Right atrium auricular region (tissue), 2 donors: ENCODE measurements around the gene LHFPL6. TPM values are rescaled to one million over a fixed set of nuclear protein-coding genes. Genes with fewer than 3 reads are reported as not detected.

ENCODE experiments used
- DNase-seq: peaks from one replicate; pipeline ENCODE4 v3.0.0-alpha.2; 2019; ENCODE audit warnings: low spot score
- H3K27ac ChIP-seq, 2 donors: fragments of 200-600 bp; sonication (generic); 1 replicate in 1 of 2; 2 replicates in 1 of 2; pipeline ENCODE4 v1.5.1; 2016 to 2019
- H3K27me3 ChIP-seq, 2 donors: fragments of 200-600 bp; sonication (generic); one replicate each; pipeline versions ENCODE4 v1.5.1 to v1.6.0; 2017 to 2019
- H3K36me3 ChIP-seq: fragments of 200-600 bp; sonication (generic); one replicate; pipeline ENCODE4 v1.5.1; 2016
- H3K4me1 ChIP-seq, 2 donors: fragments of 200-600 bp; sonication (generic); one replicate each; pipeline versions ENCODE4 v1.5.1 to v1.6.0; 2017 to 2019
- H3K4me3 ChIP-seq, 2 donors: fragments of 200-600 bp; sonication (generic); 1 replicate in 1 of 2; 2 replicates in 1 of 2; pipeline ENCODE4 v1.5.1; 2017 to 2019; ENCODE audit warnings: mild to moderate bottlenecking in 1 of 2, moderate library complexity in 1 of 2
- H3K9me3 ChIP-seq, 2 donors: fragments of 200-600 bp; sonication (generic); one replicate each; pipeline ENCODE4 v1.5.1; 2019
- CTCF ChIP-seq, 2 donors: fragments of 200-600 bp; sonication (generic); IDR thresholded peaks; one replicate each; pipeline ENCODE4 v1.5.1; 2019; ENCODE audit warnings: antibody characterized with exemption in 2 of 2
- total RNA-seq, 2 donors: library from RNA; depleted of rRNA; stranded (reverse); fragments of >200 nt; gene quantifications; one replicate each; pipeline ENCODE4 v1.1.0, GENCODE V29; 2016

Gene LHFPL6
- total RNA-seq, 2 donors from 2014 or later: 39.0 to 57.2 TPM

- Histone ChIP-seq H3K27me3 (no peaks in the 10 kb centered on the region), H3K9me3 (peaks cover 0 to 4% of the 10 kb centered on the region in 2 donors), H3K36me3 (no peaks in the 10 kb centered on the region), H3K27ac (no peak overlapping the region), H3K4me1 (no peaks in the 10 kb centered on the region), H3K4me3 (no peak overlapping the region)
- TF ChIP-seq CTCF (IDR thresholded peaks at IDR 0.05): no peak
- DNase-seq: no peak
Observed at GRCh38 chr13:39335721-39336120, 267.3 kb downstream of the LHFPL6 start.

DNA sequence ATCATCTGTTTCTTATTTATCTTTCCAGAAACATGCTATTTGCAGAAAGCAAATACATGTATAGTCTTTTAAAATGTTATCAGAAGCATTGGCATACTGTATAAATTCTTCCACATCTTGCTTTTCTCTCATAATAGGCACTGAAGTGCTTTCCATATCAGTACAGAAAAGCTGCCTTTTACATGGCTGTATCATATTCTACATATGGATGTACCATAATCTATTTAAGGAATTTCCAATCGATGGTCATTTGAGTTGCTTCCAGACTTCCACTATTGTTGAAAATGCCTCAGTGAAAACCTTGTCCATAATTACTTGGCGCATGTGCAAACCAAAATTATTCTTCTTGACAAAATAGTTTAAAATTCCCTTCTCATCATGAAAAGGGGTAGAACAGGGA lies 272.5 kb downstream of the LHFPL6 start:
- H3K36me3 ChIP-seq: no peaks in the 10 kb centered on the region
- H3K27ac ChIP-seq: no peak overlapping the region
- H3K4me1 ChIP-seq: peaks cover 0 to 6% of the 10 kb centered on the region in 2 donors
- no peaks in the 10 kb centered on the region for H3K27me3 ChIP-seq
- H3K9me3 ChIP-seq: peaks cover 0 to 4% of the 10 kb centered on the region in 2 donors
- H3K4me3 ChIP-seq: no peak overlapping the region
- DNase-seq: no peak
- TF ChIP-seq CTCF (IDR thresholded peaks at IDR 0.05): no peak

- H3K4me3 ChIP-seq: no peak overlapping the region
- TF ChIP-seq CTCF (IDR thresholded peaks at IDR 0.05): no peak
- DNase-seq: no peak
- peaks cover 0 to 4% of the 10 kb centered on the region in 2 donors for H3K9me3 ChIP-seq
- H3K36me3 ChIP-seq: no peaks in the 10 kb centered on the region
- no peaks in the 10 kb centered on the region for H3K27me3 ChIP-seq
- H3K4me1 ChIP-seq: peaks cover 0 to 6% of the 10 kb centered on the region in 2 donors
- H3K27ac ChIP-seq: no peak overlapping the region
Observed at GRCh38 chr13:39329182-39329639, 273.8 kb downstream of the LHFPL6 start.

DNA sequence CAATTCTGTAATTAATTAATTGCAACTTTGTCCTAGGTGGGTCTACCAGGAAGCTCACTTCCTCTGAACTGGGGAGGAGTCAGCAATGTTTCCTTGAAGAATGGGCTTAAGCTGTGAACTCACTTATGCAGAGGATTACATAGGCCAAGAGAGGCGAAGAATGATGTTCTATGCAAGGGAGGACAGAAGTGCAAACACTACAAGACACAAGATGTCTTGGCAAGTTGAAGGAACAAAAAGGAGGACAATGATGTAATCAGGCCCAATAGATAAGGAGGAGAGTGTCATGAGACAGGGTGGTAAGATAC lies 275.9 kb downstream of the LHFPL6 start:
- no peak overlapping the region for H3K27ac ChIP-seq
- TF ChIP-seq CTCF (IDR thresholded peaks at IDR 0.05): no peak
- no peak for DNase-seq

DNA sequence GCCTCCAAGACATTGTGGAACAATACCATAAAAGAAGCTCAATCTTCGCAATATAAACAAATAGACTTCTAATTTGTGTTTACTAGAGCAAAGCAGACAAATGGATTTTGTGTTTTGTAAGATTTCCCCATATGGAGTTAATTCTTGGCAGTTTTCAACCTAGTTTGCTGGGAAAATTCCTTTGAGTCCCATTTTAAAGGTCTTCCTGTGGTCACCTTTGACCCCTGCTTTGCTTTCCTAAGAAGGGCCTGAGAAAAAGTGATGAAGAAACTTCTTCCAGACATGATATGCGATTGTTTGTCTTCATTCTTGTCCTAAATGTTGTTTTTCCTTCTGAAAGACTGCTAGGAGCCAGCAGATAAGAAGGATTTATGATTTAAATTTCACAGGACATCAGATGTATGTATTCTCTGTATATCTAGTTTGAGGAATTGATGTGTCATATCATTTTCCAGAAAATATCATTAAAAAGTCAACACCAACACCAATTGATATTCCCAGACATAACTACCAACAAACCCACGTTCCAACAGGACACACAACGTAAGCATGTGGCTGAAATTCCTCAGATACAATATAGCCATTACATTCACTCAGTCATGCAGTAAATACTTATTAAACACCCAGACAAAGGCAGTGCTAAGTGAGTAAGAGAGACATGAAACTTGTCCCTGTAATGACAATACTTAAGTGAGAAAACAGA lies 276.4 kb downstream of the LHFPL6 start:
- no peaks in the 10 kb centered on the region for H3K9me3 ChIP-seq
- H3K36me3 ChIP-seq: no peaks in the 10 kb centered on the region
- no peak overlapping the region for H3K27ac ChIP-seq
- no peaks in the 10 kb centered on the region for H3K27me3 ChIP-seq
- H3K4me1 ChIP-seq: peaks cover 0 to 19% of the 10 kb centered on the region in 2 donors
- TF ChIP-seq CTCF (IDR thresholded peaks at IDR 0.05): no peak
- H3K4me3 ChIP-seq: no peak overlapping the region
- no peak for DNase-seq

More for the DNA sequence above, 275.9 kb downstream of the LHFPL6 start:
- Histone ChIP-seq H3K27me3 (no peaks in the 10 kb centered on the region), H3K36me3 (no peaks in the 10 kb centered on the region), H3K9me3 (no peaks in the 10 kb centered on the region), H3K4me3 (no peak overlapping the region), H3K4me1 (peaks cover 0 to 14% of the 10 kb centered on the region in 2 donors)

- H3K36me3 ChIP-seq: no peaks in the 10 kb centered on the region
- H3K9me3 ChIP-seq: no peaks in the 10 kb centered on the region
- no peak for DNase-seq
- H3K4me3 ChIP-seq: no peak overlapping the region
- no peak overlapping the region for H3K27ac ChIP-seq
- peaks cover 0 to 20% of the 10 kb centered on the region in 2 donors for H3K4me1 ChIP-seq
- H3K27me3 ChIP-seq: no peaks in the 10 kb centered on the region
- TF ChIP-seq CTCF (IDR thresholded peaks at IDR 0.05): no peak
Observed at GRCh38 chr13:39324806-39325311, 278.1 kb downstream of the LHFPL6 start.
